Endothelial cell of umbilical vein (primary cell): ENCODE data around the gene TNNT3. TPM values are rescaled to one million over a fixed set of nuclear protein-coding genes. Genes with fewer than 3 reads are reported as not detected.

Experiments
- BruUV-seq: library from RNA; stranded (reverse); fragments of 400-500 nt; replicated peaks from 2 replicates; lab custom pipeline; 2021; lab: Mats Ljungman, UMichigan
- CTCF ChIA-PET: fragments of 300-600, 350-600 bp; sonication (Branson Sonifier 250); formaldehyde crosslinking; loops from one replicate; lab custom pipeline; 2021; ENCODE audit warnings: antibody characterized with exemption, inconsistent platforms; lab: Charles Lee
- POLR2A ChIA-PET: fragments of 300-600, 350-600 bp; sonication (Branson Sonifier 250); formaldehyde crosslinking; loops from one replicate; lab custom pipeline; 2021; ENCODE audit warnings: antibody characterized with exemption, inconsistent platforms; lab: Charles Lee
- DNase-seq: peaks from one replicate; pipeline ENCODE4 v3.0.0-alpha.2; 2011; ENCODE audit warnings: low read depth, low spot score
- FAIRE-seq: peaks from 2 replicates; lab custom pipeline; 2011; peaks lifted over from hg19 to GRCh38; lab: Jason Lieb, UNC
- H2AFZ ChIP-seq: 2 replicates; pipeline ENCODE4 v1.6.0; 2012; ENCODE audit warnings: low read depth, low read length, control low read depth, inconsistent platforms
- H3K27ac ChIP-seq: 2 replicates; pipeline ENCODE4 v1.5.1; 2011; ENCODE audit warnings: low read depth, mild to moderate bottlenecking, control low read depth, low read length, moderate library complexity; ENCODE audit not compliant: insufficient read depth
- H3K27me3 ChIP-seq, 2 experiments: 2 replicates each; pipeline versions ENCODE4 v1.6.0 to v1.6.1; 2011; ENCODE audit warnings: low read length in 2 of 2, mixed read lengths in 1 of 2; ENCODE audit not compliant: control insufficient read depth in 2 of 2, insufficient read depth in 2 of 2
- H3K36me3 ChIP-seq, 2 experiments: 2 replicates in 1 of 2; 3 replicates in 1 of 2; pipeline ENCODE4 v1.5.1; 2011; ENCODE audit warnings: low read length in 2 of 2, mild to moderate bottlenecking in 1 of 2, moderate library complexity in 1 of 2; ENCODE audit not compliant: control insufficient read depth in 2 of 2, insufficient read depth in 2 of 2; ENCODE audit errors: extremely low read depth in 1 of 2
- H3K4me1 ChIP-seq: 3 replicates; pipeline ENCODE4 v1.5.1; 2011; ENCODE audit warnings: mild to moderate bottlenecking, low read length; ENCODE audit not compliant: control insufficient read depth, insufficient read depth; ENCODE audit errors: extremely low read depth
- H3K4me2 ChIP-seq: 2 replicates; pipeline ENCODE4 v1.6.1; 2011; ENCODE audit warnings: low read length, control low read depth, mixed read lengths; ENCODE audit not compliant: insufficient read depth
- H3K4me3 ChIP-seq, 3 experiments: fragments of 200-600 bp in 1 of 3; sonication (generic), shearing (Covaris generic) in 1 of 3; replicated peaks in 1 of 3; 2 replicates each; pipeline ENCODE4 v1.5.1; 2011 to 2016; ENCODE audit warnings: control low read depth in 3 of 3, low read length in 3 of 3, mild to moderate bottlenecking in 2 of 3, inconsistent platforms in 1 of 3, low read depth in 1 of 3, moderate library complexity in 1 of 3; ENCODE audit not compliant: insufficient read depth in 1 of 3
- H3K79me2 ChIP-seq: 2 replicates; pipeline ENCODE4 v1.6.0; 2012; ENCODE audit warnings: low read length, inconsistent platforms; ENCODE audit not compliant: control insufficient read depth, insufficient read depth
- H3K9ac ChIP-seq: replicated peaks from 2 replicates; pipeline ENCODE3; 2011; ENCODE audit warnings: low read length, control low read depth; ENCODE audit not compliant: insufficient read depth; ENCODE audit errors: extremely low read depth
- H3K9me1 ChIP-seq: replicated peaks from 3 replicates; pipeline ENCODE4 v1.6.0; 2011; ENCODE audit warnings: mild to moderate bottlenecking, low read length; ENCODE audit not compliant: control insufficient read depth, insufficient read depth; ENCODE audit errors: extremely low read depth
- H3K9me3 ChIP-seq: replicated peaks from 2 replicates; pipeline ENCODE4 v1.5.1; 2012; ENCODE audit warnings: low read length, inconsistent platforms; ENCODE audit not compliant: control insufficient read depth, insufficient read depth
- H4K20me1 ChIP-seq: replicated peaks from 2 replicates; pipeline ENCODE3; 2011; ENCODE audit warnings: mild to moderate bottlenecking, low read length; ENCODE audit not compliant: control insufficient read depth, insufficient read depth; ENCODE audit errors: extremely low read depth
- EZH2 ChIP-seq: IDR thresholded peaks from 2 replicates; pipeline ENCODE4 v1.6.1; 2012; ENCODE audit warnings: borderline replicate concordance, low read depth, mild to moderate bottlenecking, moderate library complexity, low read length, inconsistent platforms; ENCODE audit not compliant: severe bottlenecking
- FOS ChIP-seq: IDR thresholded peaks from 2 replicates; pipeline ENCODE4 v1.6.1; 2011; ENCODE audit warnings: mild to moderate bottlenecking, low read length, moderate library complexity, borderline replicate concordance; ENCODE audit not compliant: insufficient read depth
- GATA2 ChIP-seq: IDR thresholded peaks from 2 replicates; pipeline ENCODE4 v1.7.0; 2011; ENCODE audit warnings: low read depth, mild to moderate bottlenecking, moderate library complexity, mixed read lengths, low read length; ENCODE audit not compliant: insufficient read length, insufficient read depth
- JUN ChIP-seq: IDR thresholded peaks from 2 replicates; pipeline ENCODE4 v1.6.1; 2011; ENCODE audit warnings: borderline replicate concordance, low read depth; ENCODE audit not compliant: insufficient read length, insufficient read depth
- MYC ChIP-seq: IDR thresholded peaks from one replicate; pipeline ENCODE4 v1.6.1; 2011; ENCODE audit warnings: mild to moderate bottlenecking, low read depth, low read length
- POLR2A ChIP-seq: IDR thresholded peaks from 2 replicates; pipeline ENCODE4 v1.6.1; 2012; ENCODE audit warnings: low read depth, mild to moderate bottlenecking, control low read depth, low read length
- POLR2AphosphoS5 ChIP-seq: IDR thresholded peaks from 2 replicates; pipeline ENCODE4 v1.6.1; 2012; ENCODE audit warnings: low read depth, mild to moderate bottlenecking, control low read depth, low read length, moderate library complexity; ENCODE audit not compliant: insufficient read depth
- dilution Hi-C: fragments of 300-500 bp; cut with MboI; formaldehyde crosslinking; loops from one replicate; pipeline ENCODE4 v1.15.0; 2019; ENCODE audit warnings: low sequenced_read_pairs; ENCODE audit not compliant: extremely low pct_ligation_motif_present
- intact Hi-C: fragments of 100-400 bp; cut with micrococcal nuclease; formaldehyde crosslinking; loops from one replicate; pipeline ENCODE4 v1.10.0; 2022
- polyA plus RNA-seq, 4 experiments: library from polyadenylated mRNA; depleted of rRNA in 3 of 4; stranded (reverse) in 3 of 4; unstranded in 1 of 4; fragments of >200 nt; gene quantifications; 2 replicates each; pipeline versions ENCODE4 v1.2.1 to v1.2.3, GENCODE V29; 2011 to 2012; ENCODE audit warnings: missing spikeins in 1 of 4
- total RNA-seq: library from RNA; stranded (reverse); gene quantifications from 2 replicates; pipeline ENCODE4 v1.2.3, GENCODE V29; 2021
- TF ChIP-seq, protein P1 (sequence below), 2 donors: IDR thresholded peaks; 1 replicate in 1 of 2; 2 replicates in 1 of 2; pipeline ENCODE4 v1.5.1; 2011; ENCODE audit warnings: low read length in 2 of 2, mild to moderate bottlenecking in 2 of 2, moderate library complexity in 2 of 2, control low read depth in 1 of 2, inconsistent platforms in 1 of 2, low read depth in 1 of 2; ENCODE audit not compliant: insufficient read depth in 1 of 2; ENCODE audit errors: extremely low read depth in 1 of 2
- TF ChIP-seq, protein P2 (sequence below): IDR thresholded peaks from 2 replicates; pipeline ENCODE4 v1.6.1; 2011; ENCODE audit not compliant: insufficient read depth, insufficient read length

The TNNT3 gene
- total and polyA plus RNA-seq, 2 donors (not counting 3 experiments of a cell fraction or from before 2014, with no cell fraction given): not detected

DNA sequence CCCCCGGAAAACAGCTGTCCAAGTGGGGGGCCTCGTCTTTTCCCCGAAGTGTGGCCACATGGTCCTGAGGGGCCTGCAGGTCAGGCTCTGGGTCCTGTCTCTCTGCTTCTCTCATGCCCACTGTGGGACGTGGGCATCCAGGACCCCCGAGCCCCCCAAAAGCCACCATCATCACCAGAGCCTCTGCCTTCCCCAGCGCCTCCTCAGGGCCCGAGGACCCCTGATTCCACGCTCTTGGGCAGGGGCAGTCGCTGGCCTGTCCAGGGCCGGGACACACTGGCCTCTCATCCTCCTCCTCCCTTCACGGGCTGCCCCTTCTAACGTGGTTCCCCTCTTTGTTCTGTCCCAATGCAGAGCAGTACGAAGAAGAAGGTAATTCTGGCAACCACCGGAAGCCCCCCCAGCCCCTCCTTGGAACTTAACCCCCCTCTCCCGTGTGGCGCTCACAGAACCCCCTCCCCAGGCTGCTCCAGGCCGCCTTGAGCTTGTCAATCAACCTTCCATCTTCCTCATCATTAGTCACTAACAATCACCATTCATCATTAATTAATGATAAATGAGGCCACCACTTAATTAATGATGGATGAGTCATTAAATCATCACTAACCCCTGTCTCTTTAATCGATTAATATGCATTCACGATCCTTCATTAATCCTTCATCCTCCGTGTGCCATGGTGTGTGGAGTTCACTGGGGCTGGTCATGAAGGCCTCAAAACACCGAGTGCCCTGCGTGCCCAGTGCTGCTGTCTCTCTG is 3.9 kb downstream of the TNNT3 start:
- Histone ChIP-seq H2AFZ (no peak overlapping the region), H3K27me3 (no peaks in the 10 kb centered on the region), H4K20me1 (no peaks in the 10 kb centered on the region), H3K9ac (no peak overlapping the region), H3K9me3 (no peaks in the 10 kb centered on the region), H3K4me2 (no peak overlapping the region), H3K4me1 (no peaks in the 10 kb centered on the region), H3K79me2 (no peaks in the 10 kb centered on the region), H3K27ac (no peak overlapping the region), H3K4me3 (no peak overlapping the region), H3K9me1 (no peaks in the 10 kb centered on the region), H3K36me3 (no peaks in the 10 kb centered on the region)
- intact Hi-C loops (no loop called here), dilution Hi-C loops (no loop called here)
- DNase-seq (no peak), FAIRE-seq (no peak)
- BruUV-seq: no TSS peak
- POLR2A ChIA-PET: no interaction called here
- CTCF ChIA-PET: interaction anchor here (2.3 kb wide), 1 partner anchor 41 kb away, joined by 20 read pairs; no protein-coding TSS in a partner anchor
- TF ChIP-seq POLR2AphosphoS5 (no peak), GATA2 (no peak), JUN (no peak), MYC (no peak), EZH2 (no peak), FOS (no peak), POLR2A (no peak)
- TF ChIP-seq, protein P1, sequence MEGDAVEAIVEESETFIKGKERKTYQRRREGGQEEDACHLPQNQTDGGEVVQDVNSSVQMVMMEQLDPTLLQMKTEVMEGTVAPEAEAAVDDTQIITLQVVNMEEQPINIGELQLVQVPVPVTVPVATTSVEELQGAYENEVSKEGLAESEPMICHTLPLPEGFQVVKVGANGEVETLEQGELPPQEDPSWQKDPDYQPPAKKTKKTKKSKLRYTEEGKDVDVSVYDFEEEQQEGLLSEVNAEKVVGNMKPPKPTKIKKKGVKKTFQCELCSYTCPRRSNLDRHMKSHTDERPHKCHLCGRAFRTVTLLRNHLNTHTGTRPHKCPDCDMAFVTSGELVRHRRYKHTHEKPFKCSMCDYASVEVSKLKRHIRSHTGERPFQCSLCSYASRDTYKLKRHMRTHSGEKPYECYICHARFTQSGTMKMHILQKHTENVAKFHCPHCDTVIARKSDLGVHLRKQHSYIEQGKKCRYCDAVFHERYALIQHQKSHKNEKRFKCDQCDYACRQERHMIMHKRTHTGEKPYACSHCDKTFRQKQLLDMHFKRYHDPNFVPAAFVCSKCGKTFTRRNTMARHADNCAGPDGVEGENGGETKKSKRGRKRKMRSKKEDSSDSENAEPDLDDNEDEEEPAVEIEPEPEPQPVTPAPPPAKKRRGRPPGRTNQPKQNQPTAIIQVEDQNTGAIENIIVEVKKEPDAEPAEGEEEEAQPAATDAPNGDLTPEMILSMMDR (IDR thresholded peaks at IDR 0.05; ENCODE audit: extremely low read depth in 1 of 2, insufficient read depth in 1 of 2, low read depth in 1 of 2, low read length in 2 of 2): no peak
- TF ChIP-seq, protein P2, sequence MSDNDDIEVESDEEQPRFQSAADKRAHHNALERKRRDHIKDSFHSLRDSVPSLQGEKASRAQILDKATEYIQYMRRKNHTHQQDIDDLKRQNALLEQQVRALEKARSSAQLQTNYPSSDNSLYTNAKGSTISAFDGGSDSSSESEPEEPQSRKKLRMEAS: no peak
